Measurements from ENCODE around the gene EIF4G2.

Gene EIF4G2

DNA sequence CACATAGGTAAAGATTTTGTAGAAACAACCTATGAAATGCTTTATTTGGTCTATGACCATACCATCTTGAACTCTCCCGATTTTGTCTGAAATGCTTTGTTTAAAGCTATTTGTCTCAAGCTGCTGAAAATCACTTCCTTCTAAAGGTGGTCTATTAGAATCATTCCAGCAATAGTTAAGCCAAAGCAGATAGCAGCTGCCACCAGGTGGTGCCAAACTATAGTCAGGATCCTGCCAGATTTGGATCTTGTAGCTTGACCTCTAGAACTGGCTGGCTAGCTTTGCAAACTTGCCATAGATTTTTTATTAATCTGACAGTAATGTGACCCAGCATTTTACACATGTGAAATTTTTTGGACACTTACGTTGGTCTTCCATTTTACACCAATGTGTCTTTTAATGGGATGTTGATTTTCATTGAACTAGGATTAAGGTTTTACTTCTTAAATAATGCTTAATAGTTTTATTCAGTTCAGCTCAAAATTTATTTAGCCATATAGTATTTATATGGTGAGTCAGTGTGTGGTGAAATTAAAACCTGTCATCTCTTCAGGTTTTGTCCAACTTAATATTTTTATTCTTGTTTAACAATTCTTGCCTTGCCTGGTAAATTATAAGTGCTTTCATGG is 38.0 kb downstream of the EIF4G2 start:
- H3K9ac ChIP-seq = no peak overlapping the region
- H3K36me3 ChIP-seq = peaks cover 0 to 51% (median 0%) of the 10 kb centered on the region in 11 experiments; a peak in 14 of 22 replicates
- H3K4me3 ChIP-seq = no peak overlapping the region
- TF ChIP-seq Cebpa-rat (IDR thresholded peaks at IDR 0.05) = no peak
- H3K4me1 ChIP-seq = no peaks in the 10 kb centered on the region
- H3K9me3 ChIP-seq (replicated peaks in 1 of 11) = no peaks in the 10 kb centered on the region
- H4K20me1 ChIP-seq = no peaks in the 10 kb centered on the region
- H3K4me2 ChIP-seq = no peak overlapping the region
- no peaks in the 10 kb centered on the region for H3K27me3 ChIP-seq
- no peak overlapping the region for H3K27ac ChIP-seq

DNA sequence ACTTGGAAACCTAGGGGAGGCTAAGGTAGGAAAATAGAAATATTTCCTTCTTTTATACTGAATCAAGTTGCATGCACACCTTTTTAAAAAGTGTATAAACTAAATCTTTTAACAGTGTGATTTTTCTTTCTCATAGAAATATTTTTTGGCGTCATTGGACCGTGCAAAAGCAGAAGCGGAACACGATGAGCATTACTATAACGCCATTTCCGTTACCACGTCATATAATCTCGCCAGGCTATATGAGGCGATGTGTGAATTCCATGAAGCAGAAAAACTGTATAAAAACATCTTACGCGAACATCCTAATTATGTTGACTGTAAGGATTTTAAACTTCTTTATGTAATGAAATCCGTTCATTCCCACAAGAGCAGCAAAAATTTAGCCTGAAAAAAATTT is 44.3 kb downstream of the EIF4G2 start:
- Histone ChIP-seq H3K27me3 (no peaks in the 10 kb centered on the region), H3K9ac (no peak overlapping the region), H3K4me1 (peaks cover 0 to 5% (median 0%) of the 10 kb centered on the region in 10 experiments; a peak in 2 of 20 replicates), H4K20me1 (0 out of 22 replicates have a peak, but pooled peaks cover 0 to 6% (median 0%) of the 10 kb centered on the region in 11 experiments), H3K27ac (no peak overlapping the region), H3K4me3 (no peak overlapping the region), H3K36me3 (peaks cover 0 to 77% (median 22%) of the 10 kb centered on the region in 11 experiments; a peak in 21 of 22 replicates), H3K4me2 (no peak overlapping the region), H3K9me3 (replicated peaks in 1 of 11) (no peaks in the 10 kb centered on the region)
- no peak for TF ChIP-seq Cebpa-rat (IDR thresholded peaks at IDR 0.05)

DNA sequence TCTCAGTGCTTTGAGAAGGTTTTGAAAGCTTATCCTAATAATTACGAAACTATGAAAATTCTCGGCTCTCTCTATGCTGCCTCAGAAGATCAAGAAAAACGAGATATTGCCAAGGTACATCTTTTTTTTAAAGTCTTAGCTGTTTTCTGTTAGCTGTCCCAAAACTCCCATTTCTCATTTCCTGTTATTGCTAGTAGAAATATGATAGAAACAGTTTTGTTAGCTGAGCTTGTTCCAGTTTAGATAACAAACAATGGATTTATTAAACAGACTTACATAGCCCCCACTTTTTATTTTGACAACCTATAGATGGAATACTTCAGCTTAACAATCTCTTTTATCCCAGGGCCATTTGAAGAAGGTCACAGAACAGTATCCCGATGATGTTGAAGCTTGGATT is 45.0 kb downstream of the EIF4G2 start:
- H4K20me1 ChIP-seq = 0 out of 22 replicates have a peak, but pooled peaks cover 0 to 6% (median 0%) of the 10 kb centered on the region in 11 experiments
- H3K36me3 ChIP-seq = peaks cover 0 to 81% (median 26%) of the 10 kb centered on the region in 11 experiments; a peak in 21 of 22 replicates
- no peaks in the 10 kb centered on the region for H3K9me3 ChIP-seq (replicated peaks in 1 of 11)
- H3K27me3 ChIP-seq = no peaks in the 10 kb centered on the region
- no peak overlapping the region for H3K4me2 ChIP-seq
- no peak overlapping the region for H3K4me3 ChIP-seq
- H3K9ac ChIP-seq = no peak overlapping the region
- peaks cover 0 to 5% (median 0%) of the 10 kb centered on the region in 10 experiments; a peak in 2 of 20 replicates for H3K4me1 ChIP-seq
- H3K27ac ChIP-seq = no peak overlapping the region
- TF ChIP-seq Cebpa-rat (IDR thresholded peaks at IDR 0.05) = no peak

DNA sequence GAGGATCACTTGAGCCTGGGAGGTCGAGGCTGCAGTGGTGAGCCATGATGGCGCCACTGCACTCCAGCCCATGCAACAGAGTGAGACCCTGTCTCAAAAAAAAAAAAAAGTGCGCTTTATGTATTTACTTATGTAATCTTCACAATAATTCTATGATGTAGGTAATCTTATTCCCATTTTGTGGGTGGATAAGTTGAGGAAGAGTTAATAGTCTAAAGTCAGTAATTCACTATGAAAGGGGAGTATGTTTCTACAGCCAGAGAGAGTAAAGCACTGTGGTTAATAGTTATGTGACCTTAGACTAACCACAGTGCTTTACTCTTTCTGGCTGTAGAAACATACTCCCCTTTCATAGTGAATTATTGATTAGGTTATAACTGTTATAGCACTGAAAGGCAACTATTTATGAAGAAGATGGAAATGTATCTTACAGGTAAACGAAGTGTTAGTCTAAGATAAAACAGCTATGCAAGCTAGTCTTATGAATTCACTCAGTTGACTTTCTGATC is 45.8 kb downstream of the EIF4G2 start:
- Histone ChIP-seq H3K9me3 (replicated peaks in 1 of 11) (no peaks in the 10 kb centered on the region), H3K4me2 (no peak overlapping the region), H4K20me1 (0 out of 22 replicates have a peak, but pooled peaks cover 0 to 6% (median 0%) of the 10 kb centered on the region in 11 experiments), H3K27me3 (no peaks in the 10 kb centered on the region), H3K9ac (no peak overlapping the region), H3K4me1 (peaks cover 0 to 5% (median 0%) of the 10 kb centered on the region in 10 experiments; a peak in 2 of 20 replicates), H3K27ac (no peak overlapping the region), H3K4me3 (no peak overlapping the region), H3K36me3 (peaks cover 8 to 89% (median 34%) of the 10 kb centered on the region in 11 experiments)
- TF ChIP-seq Cebpa-rat (IDR thresholded peaks at IDR 0.05) = no peak

DNA sequence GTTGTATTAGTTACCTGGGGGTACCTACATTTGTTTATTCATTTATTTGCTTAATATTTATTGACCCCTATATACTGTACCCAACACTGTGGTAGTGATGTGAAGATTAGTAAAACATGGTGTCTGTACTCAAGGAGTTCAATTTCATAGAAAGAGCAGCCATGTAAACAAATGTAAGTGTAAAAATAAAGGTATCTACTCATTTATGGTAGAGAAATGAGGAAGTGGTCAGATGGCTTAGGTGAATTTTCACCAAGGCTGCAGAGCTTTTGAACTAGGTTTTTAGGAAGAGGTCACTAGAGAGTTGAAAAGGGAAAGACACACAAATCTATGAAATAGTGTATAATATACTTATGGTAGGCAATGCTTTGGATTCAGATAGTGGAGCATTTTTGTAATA is 46.5 kb downstream of the EIF4G2 start:
- H3K27me3 ChIP-seq = no peaks in the 10 kb centered on the region
- no peak overlapping the region for H3K27ac ChIP-seq
- no peak overlapping the region for H3K9ac ChIP-seq
- H3K4me3 ChIP-seq = no peak overlapping the region
- TF ChIP-seq Cebpa-rat (IDR thresholded peaks at IDR 0.05) = no peak
- H3K4me1 ChIP-seq = peaks cover 0 to 5% (median 0%) of the 10 kb centered on the region in 10 experiments; a peak in 2 of 20 replicates
- peaks cover 16 to 97% (median 42%) of the 10 kb centered on the region in 11 experiments for H3K36me3 ChIP-seq
- 0 out of 22 replicates have a peak, but pooled peaks cover 0 to 6% (median 0%) of the 10 kb centered on the region in 11 experiments for H4K20me1 ChIP-seq
- no peak overlapping the region for H3K4me2 ChIP-seq
- no peaks in the 10 kb centered on the region for H3K9me3 ChIP-seq (replicated peaks in 1 of 11)

DNA sequence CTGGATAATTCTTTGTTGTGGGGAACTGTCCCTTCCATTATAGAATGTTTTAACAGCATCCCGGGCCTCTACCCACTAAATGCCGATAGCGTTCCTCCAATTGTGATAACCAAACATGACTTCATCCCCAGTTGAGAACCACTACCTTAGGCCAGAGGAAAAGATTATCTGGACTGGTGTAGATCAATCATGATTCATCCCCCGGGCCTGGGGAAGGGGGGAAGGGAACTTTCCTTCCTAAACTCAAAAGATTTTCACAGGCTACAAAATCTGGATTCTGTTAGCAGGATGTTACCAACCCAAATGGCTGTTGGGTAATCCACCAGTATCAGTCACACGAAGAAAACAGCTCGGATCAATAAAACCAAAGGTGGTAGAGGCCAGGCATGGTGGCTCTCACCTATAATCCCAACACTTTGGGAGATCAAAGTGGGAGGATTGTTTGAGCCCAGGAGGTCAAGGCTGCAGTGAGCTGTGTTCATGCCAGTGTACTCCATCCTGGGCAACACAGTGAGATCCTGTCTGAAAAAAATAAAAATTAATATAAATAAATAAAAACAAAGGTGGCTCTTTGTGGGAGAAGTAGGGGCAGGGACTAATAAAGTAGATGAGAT is 47.5 kb downstream of the EIF4G2 start:
- Histone ChIP-seq H3K9ac (no peak overlapping the region), H3K36me3 (peaks cover 26 to 97% (median 52%) of the 10 kb centered on the region in 11 experiments), H3K27ac (no peak overlapping the region), H3K4me3 (no peak overlapping the region), H3K9me3 (replicated peaks in 1 of 11) (no peaks in the 10 kb centered on the region), H3K4me2 (no peak overlapping the region), H3K4me1 (peaks cover 0 to 5% (median 0%) of the 10 kb centered on the region in 10 experiments; a peak in 2 of 20 replicates), H4K20me1 (0 out of 22 replicates have a peak, but pooled peaks cover 0 to 6% (median 0%) of the 10 kb centered on the region in 11 experiments), H3K27me3 (no peaks in the 10 kb centered on the region)
- TF ChIP-seq Cebpa-rat (IDR thresholded peaks at IDR 0.05) = no peak

DNA sequence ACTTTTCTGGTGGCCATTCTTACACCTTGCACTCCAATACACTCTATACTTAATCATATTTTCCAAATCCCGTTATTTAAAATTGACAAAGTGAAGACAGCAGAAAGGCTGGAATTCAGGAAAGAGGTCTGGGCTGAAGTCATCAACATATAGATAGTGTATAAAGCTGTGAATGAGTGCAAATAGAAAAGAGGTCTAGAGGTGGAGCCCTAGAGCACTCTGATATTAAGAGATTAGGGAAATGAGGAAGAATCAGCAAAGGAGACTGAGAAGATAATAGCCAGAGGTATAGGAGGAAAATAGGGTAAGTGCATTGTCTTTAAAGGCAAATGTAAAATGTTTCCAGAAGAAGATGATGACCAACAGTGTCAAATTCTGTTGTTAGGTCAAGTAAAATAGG is 49.8 kb downstream of the EIF4G2 start:
- Histone ChIP-seq H3K27ac (no peak overlapping the region), H3K36me3 (peaks cover 47 to 94% (median 74%) of the 10 kb centered on the region in 11 experiments), H3K4me2 (no peak overlapping the region), H3K4me1 (peaks cover 0 to 6% (median 0%) of the 10 kb centered on the region in 10 experiments; a peak in 3 of 20 replicates), H3K4me3 (no peak overlapping the region), H3K9ac (peak overlapping the region in 1 of 11 experiments; percentile 22; a peak in 1 of 22 replicates), H3K9me3 (replicated peaks in 1 of 11) (no peaks in the 10 kb centered on the region), H3K27me3 (no peaks in the 10 kb centered on the region), H4K20me1 (0 out of 22 replicates have a peak, but pooled peaks cover 0 to 6% (median 0%) of the 10 kb centered on the region in 11 experiments)
- no peak for TF ChIP-seq Cebpa-rat (IDR thresholded peaks at IDR 0.05)

DNA sequence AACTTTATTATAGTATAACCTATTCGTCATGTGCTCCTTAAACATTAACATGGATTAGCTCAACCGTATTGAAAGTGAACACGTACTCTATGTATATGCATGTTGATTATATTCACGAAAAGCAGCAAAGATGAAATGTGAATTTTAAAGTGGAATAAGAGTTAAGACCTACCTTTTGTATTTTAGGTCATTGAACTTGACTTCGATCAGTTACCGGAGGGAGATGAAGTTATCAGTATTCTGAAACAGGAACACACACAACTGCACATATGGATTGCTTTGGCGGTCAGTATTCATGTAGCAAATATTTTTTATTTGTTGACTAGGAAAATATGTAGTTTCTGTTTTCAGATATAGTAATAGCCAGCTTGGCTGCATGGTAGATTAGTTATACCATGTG is 56.2 kb downstream of the EIF4G2 start:
- H3K9me3 ChIP-seq (replicated peaks in 1 of 11) = no peaks in the 10 kb centered on the region
- H3K27ac ChIP-seq = no peak overlapping the region
- H4K20me1 ChIP-seq = peaks cover 0 to 13% (median 6%) of the 10 kb centered on the region in 11 experiments; a peak in 7 of 22 replicates
- peaks cover 19 to 51% (median 40%) of the 10 kb centered on the region in 10 experiments for H3K4me1 ChIP-seq
- no peak for TF ChIP-seq Cebpa-rat (IDR thresholded peaks at IDR 0.05)
- peak overlapping the region; percentile 74 to 94 (median 87) for H3K4me2 ChIP-seq
- H3K27me3 ChIP-seq = no peaks in the 10 kb centered on the region
- H3K9ac ChIP-seq = peak overlapping the region in 9 of 11 experiments; percentile 80 to 91 (median 86); a peak in 7 of 22 replicates
- peak overlapping the region; percentile 74 to 95 (median 83) for H3K4me3 ChIP-seq
- H3K36me3 ChIP-seq = peaks cover 36 to 50% (median 47%) of the 10 kb centered on the region in 11 experiments

DNA sequence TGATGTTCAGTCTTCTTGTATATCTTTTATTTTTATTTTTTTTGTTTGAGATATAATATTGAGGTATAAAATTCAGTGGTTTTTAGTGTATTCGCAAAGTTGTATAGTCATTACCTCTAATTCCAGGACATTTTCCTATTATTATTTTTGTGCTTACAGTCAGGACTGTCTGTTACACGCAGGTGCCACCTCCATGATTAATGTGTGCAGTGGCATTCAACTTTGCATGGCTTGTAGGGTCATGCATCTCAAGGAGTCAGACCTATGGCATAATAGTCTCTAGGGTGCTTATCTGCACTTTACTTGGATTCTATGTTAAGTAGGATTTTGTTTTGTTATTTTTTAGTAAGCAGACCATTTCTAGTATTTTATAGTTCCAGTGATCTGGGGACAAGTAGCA is 56.7 kb downstream of the EIF4G2 start:
- H3K4me3 ChIP-seq = peak overlapping the region; percentile 74 to 95 (median 83)
- no peaks in the 10 kb centered on the region for H3K27me3 ChIP-seq
- H3K4me2 ChIP-seq = peak overlapping the region; percentile 74 to 94 (median 87)
- peak overlapping the region in 6 of 11 experiments; percentile 81 to 91 (median 86); a peak in 9 of 22 replicates for H3K27ac ChIP-seq
- H4K20me1 ChIP-seq = peaks cover 0 to 13% (median 6%) of the 10 kb centered on the region in 11 experiments; a peak in 7 of 22 replicates
- H3K36me3 ChIP-seq = peaks cover 32 to 46% (median 43%) of the 10 kb centered on the region in 11 experiments
- H3K9me3 ChIP-seq (replicated peaks in 1 of 11) = no peaks in the 10 kb centered on the region
- no peak for TF ChIP-seq Cebpa-rat (IDR thresholded peaks at IDR 0.05)
- H3K9ac ChIP-seq = peak overlapping the region; percentile 80 to 91 (median 86)
- H3K4me1 ChIP-seq = peaks cover 19 to 52% (median 41%) of the 10 kb centered on the region in 10 experiments
